ENCODE results near the gene GP2. TPM values are rescaled to one million over a fixed set of nuclear protein-coding genes. Genes with fewer than 3 reads are reported as not detected.
"Not testable (repeated sequence)": the region's sequence is repeated elsewhere in the genome, so short reads cannot be mapped to it uniquely, and the experiment has no call there.

GP2 gene
- total RNA-seq, 1 donor from 2014 or later: 2.2 TPM

GRCh38 chr16:20325005-20325404 lies 2.3 kb downstream of the GP2 start:
- DNase-seq (ENCODE audit: low spot score): no peak

- no peak for DNase-seq (ENCODE audit: low spot score)
These were observed 3.7 kb downstream of the GP2 start for GRCh38 chr16:20323591-20324117.

- DNase-seq (ENCODE audit: low spot score): no peak
These were observed 4.6 kb downstream of the GP2 start for GRCh38 chr16:20322696-20323095.

GRCh38 chr16:20321671-20322070 lies 5.6 kb downstream of the GP2 start:
- no peak for DNase-seq (ENCODE audit: low spot score)

GRCh38 chr16:20321051-20321450 lies 6.3 kb downstream of the GP2 start:
- not testable (repeated sequence) for DNase-seq (ENCODE audit: low spot score)

GRCh38 chr16:20320592-20320991 lies 6.7 kb downstream of the GP2 start:
- no peak for DNase-seq (ENCODE audit: low spot score)

GRCh38 chr16:20320178-20320577 lies 7.1 kb downstream of the GP2 start:
- no peak for DNase-seq (ENCODE audit: low spot score)

GRCh38 chr16:20319406-20319805 lies 7.9 kb downstream of the GP2 start:
- no peak for DNase-seq (ENCODE audit: low spot score)

GRCh38 chr16:20318437-20318836 lies 8.9 kb downstream of the GP2 start:
- no peak for DNase-seq (ENCODE audit: low spot score)

- DNase-seq (ENCODE audit: low spot score): no peak
These were observed 9.3 kb downstream of the GP2 start for GRCh38 chr16:20318006-20318405.

- DNase-seq (ENCODE audit: low spot score): no peak
These were observed 10.2 kb downstream of the GP2 start for GRCh38 chr16:20317117-20317516.

GRCh38 chr16:20316715-20317114 lies 10.6 kb downstream of the GP2 start:
- no peak for DNase-seq (ENCODE audit: low spot score)

GRCh38 chr16:20315764-20316163 lies 11.5 kb downstream of the GP2 start:
- no peak for DNase-seq (ENCODE audit: low spot score)

GRCh38 chr16:20314575-20314974 lies 12.7 kb downstream of the GP2 start:
- DNase-seq (ENCODE audit: low spot score): no peak

GRCh38 chr16:20313741-20314140 lies 13.6 kb downstream of the GP2 start:
- no peak for DNase-seq (ENCODE audit: low spot score)

GRCh38 chr16:20312536-20313095 lies 14.7 kb downstream of the GP2 start:
- not testable (repeated sequence) for DNase-seq (ENCODE audit: low spot score)

- no peak for DNase-seq (ENCODE audit: low spot score)
These were observed 15.8 kb downstream of the GP2 start for GRCh38 chr16:20311548-20311947.

- DNase-seq (ENCODE audit: low spot score): no peak
These were observed 16.6 kb downstream of the GP2 start for GRCh38 chr16:20310421-20311395.

- DNase-seq (ENCODE audit: low spot score): no peak
These were observed 17.5 kb downstream of the GP2 start for GRCh38 chr16:20309786-20310185.

GRCh38 chr16:20308801-20309590 lies 18.3 kb downstream of the GP2 start:
- no peak for DNase-seq (ENCODE audit: low spot score)

GRCh38 chr16:20308266-20308665 lies 19.0 kb downstream of the GP2 start:
- DNase-seq (ENCODE audit: low spot score): no peak

- DNase-seq (ENCODE audit: low spot score): no peak
These were observed 19.5 kb downstream of the GP2 start for GRCh38 chr16:20307791-20308190.
